ENCODE data around the gene AP1M1.

Gene AP1M1

GRCh38 chr19:16293118-16294091 lies 95.7 kb downstream of the AP1M1 start (continued):
- TF ChIP-seq PRDM2 (tag by site-specific recombination; IDR thresholded peaks at IDR 0.05; ENCODE audit: borderline replicate concordance), result no peak
- no peak for TF ChIP-seq ZNF792 (tag by site-specific recombination; IDR thresholded peaks at IDR 0.05)
- peak; percentile 30; the same call in 1 of the 2 replicates for TF ChIP-seq IKZF3 (tag by site-specific recombination; IDR thresholded peaks at IDR 0.05)
- no peak for TF ChIP-seq ZNF184 (tag by site-specific recombination; IDR thresholded peaks at IDR 0.05)
- TF ChIP-seq GLIS1 (tag by site-specific recombination; IDR thresholded peaks at IDR 0.05), result peak; percentile 98
- TF ChIP-seq, protein P1, sequence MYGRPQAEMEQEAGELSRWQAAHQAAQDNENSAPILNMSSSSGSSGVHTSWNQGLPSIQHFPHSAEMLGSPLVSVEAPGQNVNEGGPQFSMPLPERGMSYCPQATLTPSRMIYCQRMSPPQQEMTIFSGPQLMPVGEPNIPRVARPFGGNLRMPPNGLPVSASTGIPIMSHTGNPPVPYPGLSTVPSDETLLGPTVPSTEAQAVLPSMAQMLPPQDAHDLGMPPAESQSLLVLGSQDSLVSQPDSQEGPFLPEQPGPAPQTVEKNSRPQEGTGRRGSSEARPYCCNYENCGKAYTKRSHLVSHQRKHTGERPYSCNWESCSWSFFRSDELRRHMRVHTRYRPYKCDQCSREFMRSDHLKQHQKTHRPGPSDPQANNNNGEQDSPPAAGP (tag by site-specific recombination; IDR thresholded peaks at IDR 0.05), result peak; percentile 51; the same call in 1 of the 2 replicates
- TF ChIP-seq ZNF514 (tag by site-specific recombination; IDR thresholded peaks at IDR 0.05), result no peak
- peak; percentile 97 for TF ChIP-seq ZXDB (tag by site-specific recombination; IDR thresholded peaks at IDR 0.05)
- TF ChIP-seq, protein P2, sequence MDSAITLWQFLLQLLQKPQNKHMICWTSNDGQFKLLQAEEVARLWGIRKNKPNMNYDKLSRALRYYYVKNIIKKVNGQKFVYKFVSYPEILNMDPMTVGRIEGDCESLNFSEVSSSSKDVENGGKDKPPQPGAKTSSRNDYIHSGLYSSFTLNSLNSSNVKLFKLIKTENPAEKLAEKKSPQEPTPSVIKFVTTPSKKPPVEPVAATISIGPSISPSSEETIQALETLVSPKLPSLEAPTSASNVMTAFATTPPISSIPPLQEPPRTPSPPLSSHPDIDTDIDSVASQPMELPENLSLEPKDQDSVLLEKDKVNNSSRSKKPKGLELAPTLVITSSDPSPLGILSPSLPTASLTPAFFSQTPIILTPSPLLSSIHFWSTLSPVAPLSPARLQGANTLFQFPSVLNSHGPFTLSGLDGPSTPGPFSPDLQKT (IDR thresholded peaks at IDR 0.05; ENCODE audit: borderline replicate concordance, low read depth, low read length), result no peak
- no peak for TF ChIP-seq ZNF324 (tag by site-specific recombination; IDR thresholded peaks at IDR 0.05)
- TF ChIP-seq ZIC2 (tag by site-specific recombination; IDR thresholded peaks at IDR 0.05), result peak; percentile 91
- TF ChIP-seq ZNF266 (tag by site-specific recombination; IDR thresholded peaks at IDR 0.05; ENCODE audit: low read depth), result no peak
- TF ChIP-seq ZEB2 (tag by site-specific recombination; IDR thresholded peaks at IDR 0.05), result peak; percentile 69
- TF ChIP-seq OVOL3 (tag by site-specific recombination; IDR thresholded peaks at IDR 0.05), result no peak
- TF ChIP-seq ZNF19 (tag by site-specific recombination; IDR thresholded peaks at IDR 0.05; ENCODE audit: low read depth), result no peak
- peak; percentile 33; the same call in 1 of the 2 replicates for TF ChIP-seq ZBTB48 (tag by site-specific recombination; IDR thresholded peaks at IDR 0.05)
- TF ChIP-seq ZNF701 (tag by site-specific recombination; IDR thresholded peaks at IDR 0.05), result no peak
- 0 out of 2 replicates have a peak, but pooled peaks have one; percentile 15 for TF ChIP-seq ZNF629 (tag by site-specific recombination; IDR thresholded peaks at IDR 0.05)
- no peak for TF ChIP-seq ZNF404 (tag by site-specific recombination; IDR thresholded peaks at IDR 0.05)
- no peak for TF ChIP-seq ZBTB1 (tag by site-specific recombination; IDR thresholded peaks at IDR 0.05)
- 0 out of 2 replicates have a peak, but pooled peaks have one; percentile 43 for TF ChIP-seq ZNF660 (tag by site-specific recombination; IDR thresholded peaks at IDR 0.05)
- TF ChIP-seq, protein P3, sequence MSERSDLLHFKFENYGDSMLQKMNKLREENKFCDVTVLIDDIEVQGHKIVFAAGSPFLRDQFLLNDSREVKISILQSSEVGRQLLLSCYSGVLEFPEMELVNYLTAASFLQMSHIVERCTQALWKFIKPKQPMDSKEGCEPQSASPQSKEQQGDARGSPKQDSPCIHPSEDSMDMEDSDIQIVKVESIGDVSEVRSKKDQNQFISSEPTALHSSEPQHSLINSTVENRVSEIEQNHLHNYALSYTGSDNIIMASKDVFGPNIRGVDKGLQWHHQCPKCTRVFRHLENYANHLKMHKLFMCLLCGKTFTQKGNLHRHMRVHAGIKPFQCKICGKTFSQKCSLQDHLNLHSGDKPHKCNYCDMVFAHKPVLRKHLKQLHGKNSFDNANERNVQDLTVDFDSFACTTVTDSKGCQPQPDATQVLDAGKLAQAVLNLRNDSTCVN (tag by site-specific recombination; optimal IDR thresholded peaks at IDR 0.05), result no peak
- no peak for TF ChIP-seq ZFP3 (tag by site-specific recombination; IDR thresholded peaks at IDR 0.05; ENCODE audit: low read depth)
- no peak for TF ChIP-seq ZNF677 (tag by site-specific recombination; IDR thresholded peaks at IDR 0.05)
- TF ChIP-seq MZF1 (tag by site-specific recombination; IDR thresholded peaks at IDR 0.05; ENCODE audit: borderline replicate concordance), result peak; percentile 99
- TF ChIP-seq HIC1 (tag by site-specific recombination; IDR thresholded peaks at IDR 0.05), result peak; percentile 58; the same call in 1 of the 2 replicates
- peak; percentile 22; the same call in 1 of the 2 replicates for TF ChIP-seq GLIS2 (tag by site-specific recombination; IDR thresholded peaks at IDR 0.05)

Measured in HEK293 (cell line).